Thyroid gland (tissue), 4 donors: ENCODE data around the gene SLX4. TPM values are rescaled to one million over a fixed set of nuclear protein-coding genes. Genes with fewer than 3 reads are reported as not detected.

ENCODE experiments used
- DNase-seq, 2 donors: peaks; one replicate each; pipeline ENCODE4 v3.0.0-alpha.2; 2019
- H3K27ac ChIP-seq, 3 donors: fragments of 200-600 bp; sonication (generic); 1 replicate in 2 of 3; 2 replicates in 1 of 3; pipeline ENCODE4 v1.5.1; 2016 to 2019; ENCODE audit warnings: mild to moderate bottlenecking in 1 of 3, moderate library complexity in 1 of 3
- H3K27me3 ChIP-seq: fragments of 200-600 bp; sonication (generic); one replicate; pipeline ENCODE4 v1.5.1; 2019
- H3K36me3 ChIP-seq, 2 donors: fragments of 200-600 bp; sonication (generic); one replicate each; pipeline ENCODE4 v1.5.1; 2016 to 2019
- H3K4me1 ChIP-seq, 2 donors: fragments of 200-600 bp; sonication (generic); one replicate each; pipeline ENCODE4 v1.5.1; 2017 to 2019
- H3K4me3 ChIP-seq, 3 donors: fragments of 200-600 bp; sonication (generic); replicated peaks in 1 of 3; 1 replicate in 2 of 3; 2 replicates in 1 of 3; pipeline ENCODE4 v1.5.1; 2016; ENCODE audit warnings: mild to moderate bottlenecking in 1 of 3
- H3K9me3 ChIP-seq: fragments of 200-600 bp; sonication (generic); one replicate; pipeline ENCODE4 v1.5.1; 2017
- POLR2A ChIP-seq, 2 donors: fragments of 450-650 bp; IDR thresholded peaks; one replicate each; pipeline ENCODE4 v1.6.1; 2017; ENCODE audit warnings: antibody characterized with exemption in 2 of 2, mild to moderate bottlenecking in 2 of 2, moderate library complexity in 1 of 2
- WGBS, 2 donors: methylation state at CpG; one replicate each; pipeline ENCODE4 v1.1.5; 2017; 5-methylcytosine and 5-hydroxymethylcytosine counted together
- intact Hi-C: fragments of 100-400 bp; cut with DNase I; formaldehyde crosslinking; loops from one replicate; pipeline ENCODE4 v1.15.1; 2023
- total RNA-seq, 4 donors: library from RNA; depleted of rRNA; stranded (reverse); fragments of >200 nt; gene quantifications; one replicate each; pipeline ENCODE4 v1.2.3, GENCODE V29; 2016
- TF ChIP-seq, protein P1 (sequence below), 6 experiments: fragments of 200-600 bp in 3 of 6; fragments of 450-650 bp in 3 of 6; sonication (generic) in 3 of 6; IDR thresholded peaks; one replicate each; pipeline ENCODE4 v1.5.1; 2016 to 2019; ENCODE audit warnings: antibody characterized with exemption in 6 of 6, mild to moderate bottlenecking in 2 of 6, inconsistent platforms in 1 of 6, moderate library complexity in 1 of 6

SLX4 gene
- total RNA-seq, 4 donors from 2014 or later: 2.7 to 4.9 (median 4.5) TPM

DNA sequence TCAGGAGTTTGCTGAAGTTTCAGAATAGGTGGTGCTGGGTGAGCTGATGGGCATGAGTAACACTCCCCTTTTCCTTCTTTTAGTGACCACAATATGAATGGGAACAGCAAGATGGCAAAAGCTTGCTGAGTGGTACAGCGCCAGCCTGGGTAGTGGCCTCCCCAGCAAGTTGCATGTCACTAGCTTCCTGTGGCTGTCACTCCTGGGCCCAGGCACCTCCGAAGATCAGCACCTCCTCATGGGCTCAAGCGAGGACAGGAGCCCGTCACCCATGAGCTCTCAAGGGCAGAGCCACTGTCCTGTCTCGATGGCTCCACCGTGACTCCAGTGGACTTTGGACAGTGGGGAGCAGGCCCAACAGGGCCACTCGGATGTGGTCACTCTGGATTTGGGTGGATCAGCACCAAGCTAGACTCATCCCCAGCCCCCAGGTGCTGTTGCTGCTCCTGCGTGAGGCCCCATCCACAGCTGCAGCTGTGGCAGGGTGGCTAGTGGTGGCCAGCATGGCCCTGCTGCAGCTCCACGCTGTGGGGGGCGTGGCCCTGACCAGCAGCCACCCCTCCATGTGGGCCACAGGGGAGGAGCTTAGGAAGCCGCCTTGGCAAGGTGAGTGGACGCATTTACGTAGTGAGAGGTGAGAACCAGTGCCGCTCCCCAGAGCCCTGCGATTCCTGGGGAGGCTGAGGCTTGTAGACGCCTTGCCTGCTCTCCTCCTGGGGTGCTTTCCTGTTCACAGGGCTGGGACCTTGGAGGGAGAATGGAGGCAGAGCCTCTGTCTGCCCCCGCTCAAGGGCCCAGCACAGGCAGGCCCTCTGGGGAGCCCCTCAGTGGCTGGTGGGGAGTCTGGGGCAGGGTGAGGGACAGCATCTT is 29.5 kb upstream of the SLX4 start:
- Histone ChIP-seq H3K27me3 (no peaks in the 10 kb centered on the region), H3K4me1 (peaks cover 7 to 10% of the 10 kb centered on the region in 2 donors), H3K36me3 (peaks cover 4 to 8% of the 10 kb centered on the region in 2 donors), H3K27ac (no peak overlapping the region), H3K4me3 (no peak overlapping the region), H3K9me3 (no peaks in the 10 kb centered on the region)
- intact Hi-C loops: no loop called here
- 92 to 97% methylated on average over 14 of the region's 17 CpGs for WGBS, 2 donors
- DNase-seq: no peak
- TF ChIP-seq, protein P1, sequence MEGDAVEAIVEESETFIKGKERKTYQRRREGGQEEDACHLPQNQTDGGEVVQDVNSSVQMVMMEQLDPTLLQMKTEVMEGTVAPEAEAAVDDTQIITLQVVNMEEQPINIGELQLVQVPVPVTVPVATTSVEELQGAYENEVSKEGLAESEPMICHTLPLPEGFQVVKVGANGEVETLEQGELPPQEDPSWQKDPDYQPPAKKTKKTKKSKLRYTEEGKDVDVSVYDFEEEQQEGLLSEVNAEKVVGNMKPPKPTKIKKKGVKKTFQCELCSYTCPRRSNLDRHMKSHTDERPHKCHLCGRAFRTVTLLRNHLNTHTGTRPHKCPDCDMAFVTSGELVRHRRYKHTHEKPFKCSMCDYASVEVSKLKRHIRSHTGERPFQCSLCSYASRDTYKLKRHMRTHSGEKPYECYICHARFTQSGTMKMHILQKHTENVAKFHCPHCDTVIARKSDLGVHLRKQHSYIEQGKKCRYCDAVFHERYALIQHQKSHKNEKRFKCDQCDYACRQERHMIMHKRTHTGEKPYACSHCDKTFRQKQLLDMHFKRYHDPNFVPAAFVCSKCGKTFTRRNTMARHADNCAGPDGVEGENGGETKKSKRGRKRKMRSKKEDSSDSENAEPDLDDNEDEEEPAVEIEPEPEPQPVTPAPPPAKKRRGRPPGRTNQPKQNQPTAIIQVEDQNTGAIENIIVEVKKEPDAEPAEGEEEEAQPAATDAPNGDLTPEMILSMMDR (IDR thresholded peaks at IDR 0.05): no peak
- no peak for TF ChIP-seq POLR2A (IDR thresholded peaks at IDR 0.05)

GRCh38 chr16:3640207-3640606 is 28.8 kb upstream of the SLX4 start:
- TF ChIP-seq, protein P1 (IDR thresholded peaks at IDR 0.05): no peak
- no peak for TF ChIP-seq POLR2A (IDR thresholded peaks at IDR 0.05)
- intact Hi-C loops: no loop called here
- Histone ChIP-seq H3K36me3 (peaks cover 4 to 8% of the 10 kb centered on the region in 2 donors), H3K4me3 (no peak overlapping the region), H3K27ac (no peak overlapping the region), H3K27me3 (no peaks in the 10 kb centered on the region), H3K4me1 (peaks cover 7 to 10% of the 10 kb centered on the region in 2 donors), H3K9me3 (no peaks in the 10 kb centered on the region)
- WGBS, 2 donors: 95 to 97% methylated on average over 3 of the region's 3 CpGs
- no peak for DNase-seq

- H3K4me3 ChIP-seq: no peak overlapping the region
- 94 to 95% methylated on average over 13 of the region's 13 CpGs for WGBS, 2 donors
- no peaks in the 10 kb centered on the region for H3K9me3 ChIP-seq
- DNase-seq: no peak
- H3K27me3 ChIP-seq: no peaks in the 10 kb centered on the region
- TF ChIP-seq POLR2A (IDR thresholded peaks at IDR 0.05): no peak
- TF ChIP-seq, protein P1 (IDR thresholded peaks at IDR 0.05): no peak
- peaks cover 7 to 10% of the 10 kb centered on the region in 2 donors for H3K4me1 ChIP-seq
- intact Hi-C loops: no loop called here
- H3K27ac ChIP-seq: no peak overlapping the region
- peaks cover 4 to 8% of the 10 kb centered on the region in 2 donors for H3K36me3 ChIP-seq
These were observed 27.7 kb upstream of the SLX4 start for GRCh38 chr16:3638916-3639644.

DNA sequence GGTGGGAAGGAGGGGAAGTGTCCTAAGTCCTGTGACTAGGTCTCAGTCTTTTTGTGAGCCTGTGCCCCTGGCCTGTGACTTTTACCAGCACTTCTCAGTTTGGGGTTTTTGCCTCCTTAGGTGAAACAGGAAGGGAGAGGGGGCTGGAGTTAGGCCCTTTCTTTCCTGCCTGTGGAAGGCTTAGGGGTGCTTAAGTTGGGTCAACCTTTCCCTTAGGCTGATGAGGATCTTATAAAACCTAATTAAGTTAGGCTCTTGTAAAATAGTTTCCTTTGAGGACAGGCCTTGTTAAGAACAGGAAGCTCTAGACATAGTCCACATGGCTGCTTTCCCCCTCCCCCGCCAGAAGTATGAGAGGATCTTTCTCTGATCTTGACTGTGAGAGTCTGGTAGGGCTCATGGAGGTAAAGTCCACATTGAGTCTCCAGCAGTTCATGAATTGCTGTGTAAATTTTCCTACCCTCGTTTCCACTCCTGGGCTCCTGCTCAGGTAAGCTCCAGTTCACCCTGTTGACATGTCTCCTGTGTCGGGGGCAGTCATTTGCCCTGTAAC is 26.0 kb upstream of the SLX4 start:
- Histone ChIP-seq H3K27ac (peak overlapping the region in 1 of 3 donors; percentile 49), H3K4me3 (no peak overlapping the region), H3K27me3 (no peaks in the 10 kb centered on the region), H3K4me1 (peaks cover 7 to 10% of the 10 kb centered on the region in 2 donors), H3K9me3 (no peaks in the 10 kb centered on the region), H3K36me3 (peaks cover 4 to 8% of the 10 kb centered on the region in 2 donors)
- intact Hi-C loops: no loop called here
- TF ChIP-seq POLR2A (IDR thresholded peaks at IDR 0.05): no peak
- TF ChIP-seq, protein P1 (IDR thresholded peaks at IDR 0.05): no peak
- peak; percentile 57 to 61 for DNase-seq
- 44 to 57% methylated on average over 3 of the region's 3 CpGs for WGBS, 2 donors
